OCI-LY7 (cell line): ENCODE measurements around the gene SPARC. TPM values are rescaled to one million over a fixed set of nuclear protein-coding genes. Genes with fewer than 3 reads are reported as not detected.

Experiments
- BruUV-seq: library from RNA; stranded (reverse); fragments of 400-500 nt; replicated peaks from 2 replicates; lab custom pipeline; 2021; lab: Mats Ljungman, UMichigan
- CTCF ChIA-PET: fragments of 300-600 bp; sonication (Branson Sonifier 250); formaldehyde crosslinking; loops from one replicate; lab custom pipeline; 2022; ENCODE audit warnings: antibody characterized with exemption; ENCODE audit not compliant: unreplicated experiment; lab: Charles Lee
- POLR2A ChIA-PET: fragments of 300-600 bp; sonication (Branson Sonifier 250); formaldehyde crosslinking; loops from one replicate; lab custom pipeline; 2022; ENCODE audit warnings: antibody characterized with exemption; lab: Charles Lee
- DNase-seq: peaks from one replicate; pipeline ENCODE4 v3.0.0-alpha.2; 2015; ENCODE audit warnings: low spot score
- H2AFZ ChIP-seq: fragments of 200-600 bp; sonication (generic), shearing (Covaris generic); 2 replicates; pipeline ENCODE4 v1.6.1; 2014; ENCODE audit warnings: mild to moderate bottlenecking, antibody characterized with exemption, low read length, moderate library complexity
- H3K27ac ChIP-seq: fragments of 200-600 bp; sonication (generic); 2 replicates; pipeline ENCODE4 v1.5.1; 2014; ENCODE audit warnings: mixed run types, low read depth, mild to moderate bottlenecking, moderate library complexity, low read length, inconsistent platforms; ENCODE audit not compliant: poor library complexity, severe bottlenecking
- H3K36me3 ChIP-seq: fragments of 200-600 bp; sonication (generic); 2 replicates; pipeline ENCODE4 v1.6.1; 2014; ENCODE audit warnings: mild to moderate bottlenecking, antibody characterized with exemption, low read length, moderate library complexity, mixed read lengths; ENCODE audit not compliant: insufficient read depth
- H3K4me1 ChIP-seq: fragments of 200-600 bp; sonication (generic); 2 replicates; pipeline ENCODE4 v1.5.1; 2014; ENCODE audit warnings: mild to moderate bottlenecking, low read length; ENCODE audit not compliant: insufficient read depth, poor library complexity, severe bottlenecking
- H3K4me2 ChIP-seq: fragments of 200-600 bp; sonication (generic); 2 replicates; pipeline ENCODE4 v1.6.1; 2014; ENCODE audit warnings: mild to moderate bottlenecking, low read length
- H3K4me3 ChIP-seq: fragments of 200-600 bp; sonication (generic); 2 replicates; pipeline ENCODE4 v1.5.1; 2014; ENCODE audit warnings: mild to moderate bottlenecking, low read depth, low read length; ENCODE audit not compliant: poor library complexity, severe bottlenecking
- H3K79me2 ChIP-seq: fragments of 200-600 bp; sonication (generic); 2 replicates; pipeline ENCODE4 v1.6.1; 2016; ENCODE audit warnings: low read depth, mild to moderate bottlenecking, low read length, moderate library complexity, mixed read lengths; ENCODE audit not compliant: insufficient read depth
- H3K9me2 ChIP-seq: fragments of 200-600 bp; sonication (generic); 2 replicates; pipeline ENCODE4 v1.6.1; 2016; ENCODE audit warnings: mild to moderate bottlenecking, low read length, mixed read lengths; ENCODE audit not compliant: insufficient read depth
- H3K9me3 ChIP-seq: fragments of 200-600 bp; sonication (generic); 2 replicates; pipeline ENCODE4 v1.6.1; 2014; ENCODE audit warnings: mild to moderate bottlenecking, mixed run types, low read length, mixed read lengths
- H4K20me1 ChIP-seq: fragments of 200-600 bp; sonication (generic); 2 replicates; pipeline ENCODE4 v1.6.1; 2014; ENCODE audit warnings: mild to moderate bottlenecking, antibody characterized with exemption, low read length, moderate library complexity, mixed read lengths; ENCODE audit not compliant: insufficient read depth
- EZH2phosphoT487 ChIP-seq: fragments of 200-600 bp; sonication (generic); IDR thresholded peaks from 2 replicates; pipeline ENCODE4 v1.6.1; 2018; ENCODE audit warnings: low read depth, borderline replicate concordance, mild to moderate bottlenecking, mixed run types, antibody characterized with exemption, low read length, moderate library complexity, mixed read lengths
- intact Hi-C: fragments of 100-400 bp; cut with micrococcal nuclease; formaldehyde crosslinking; loops from one replicate; pipeline ENCODE4 v1.10.0; 2022; ENCODE audit not compliant: unreplicated experiment
- total RNA-seq, 2 experiments: library from RNA; depleted of rRNA in 1 of 2; stranded (reverse); fragments of >200 nt in 1 of 2; shearing (Covaris generic) in 1 of 2; gene quantifications; 2 replicates each; pipeline ENCODE4 v1.2.3, GENCODE V29; 2014 to 2022
- TF ChIP-seq, protein P1 (sequence below): fragments of 200-600 bp; sonication (generic); conservative IDR thresholded peaks from 2 replicates; pipeline ENCODE4 v1.5.1; 2014; ENCODE audit warnings: mild to moderate bottlenecking, antibody characterized with exemption, low read length, moderate library complexity, mixed read lengths

The SPARC gene
- total RNA-seq, 2 experiments from 2014 or later = 0.89 TPM; not detected in 1

DNA sequence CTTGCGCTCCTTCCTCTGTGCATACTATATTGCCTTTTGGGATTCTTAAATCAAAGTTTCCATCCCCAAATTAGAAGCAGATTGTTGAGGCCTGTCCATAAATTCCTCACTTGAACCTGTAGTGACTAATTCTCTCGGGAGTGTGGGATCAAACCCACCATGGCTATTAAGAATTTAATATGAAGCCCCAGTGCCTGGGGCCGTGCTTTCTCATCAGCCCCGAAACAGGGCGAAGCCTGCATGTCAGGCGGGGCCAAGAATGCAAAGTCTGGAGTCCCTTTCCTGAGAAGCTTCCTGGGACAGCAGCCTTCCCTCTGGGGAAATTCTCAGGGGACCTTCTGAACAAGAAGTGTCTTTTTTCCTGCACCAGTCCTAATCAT is 66.3 kb downstream of the SPARC start:
- BruUV-seq = no TSS peak
- CTCF ChIA-PET = no interaction called here

DNA sequence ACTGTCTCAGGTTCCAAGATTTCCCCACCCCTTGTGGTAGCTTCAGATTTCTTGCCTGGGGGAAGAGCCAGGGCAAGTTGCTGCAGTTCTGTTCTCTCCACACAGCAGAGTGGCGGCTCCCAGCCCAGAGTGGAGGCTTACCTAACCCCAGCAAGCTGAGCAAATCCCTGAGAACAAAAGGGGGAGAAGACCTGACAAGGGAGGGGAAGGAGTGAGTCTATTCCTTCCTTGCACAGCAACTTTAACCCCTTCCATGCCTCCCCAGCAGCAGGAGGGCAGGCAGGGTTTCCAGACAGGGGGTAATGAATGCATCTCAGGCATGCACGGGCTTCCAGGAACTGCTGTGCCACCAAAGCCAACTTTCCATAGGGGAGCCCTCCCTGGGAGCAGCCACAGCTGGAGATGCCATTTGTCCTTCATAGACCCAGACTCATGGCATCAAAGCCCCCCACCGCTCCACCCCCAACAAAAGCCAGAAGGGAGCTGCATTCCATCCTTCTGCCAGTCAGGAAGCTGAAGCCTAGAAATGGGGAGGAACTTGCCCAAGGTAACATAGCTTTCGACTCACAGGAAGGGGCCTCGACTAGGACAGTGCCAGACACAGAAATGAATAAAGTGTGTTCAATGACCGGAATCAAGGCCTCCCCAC is 66.8 kb downstream of the SPARC start:
- Histone ChIP-seq H3K27ac (no peak overlapping the region), H3K4me2 (no peak overlapping the region)
- CTCF ChIA-PET = no interaction called here

More for the DNA sequence above, 66.3 kb downstream of the SPARC start:
- no peaks in the 10 kb centered on the region for H3K9me3 ChIP-seq
- H3K79me2 ChIP-seq = no peaks in the 10 kb centered on the region
- POLR2A ChIA-PET = interaction anchor here (1.0 kb wide), 1 partner anchor 19 kb away, joined by 4 read pairs; no protein-coding TSS in a partner anchor
- no peaks in the 10 kb centered on the region for H4K20me1 ChIP-seq
- intact Hi-C loops = no loop called here
- H3K36me3 ChIP-seq = no peaks in the 10 kb centered on the region
- H3K27ac ChIP-seq = no peak overlapping the region
- H3K4me2 ChIP-seq = no peak overlapping the region
- H2AFZ ChIP-seq = no peak overlapping the region
- TF ChIP-seq EZH2phosphoT487 = no peak
- TF ChIP-seq, protein P1, sequence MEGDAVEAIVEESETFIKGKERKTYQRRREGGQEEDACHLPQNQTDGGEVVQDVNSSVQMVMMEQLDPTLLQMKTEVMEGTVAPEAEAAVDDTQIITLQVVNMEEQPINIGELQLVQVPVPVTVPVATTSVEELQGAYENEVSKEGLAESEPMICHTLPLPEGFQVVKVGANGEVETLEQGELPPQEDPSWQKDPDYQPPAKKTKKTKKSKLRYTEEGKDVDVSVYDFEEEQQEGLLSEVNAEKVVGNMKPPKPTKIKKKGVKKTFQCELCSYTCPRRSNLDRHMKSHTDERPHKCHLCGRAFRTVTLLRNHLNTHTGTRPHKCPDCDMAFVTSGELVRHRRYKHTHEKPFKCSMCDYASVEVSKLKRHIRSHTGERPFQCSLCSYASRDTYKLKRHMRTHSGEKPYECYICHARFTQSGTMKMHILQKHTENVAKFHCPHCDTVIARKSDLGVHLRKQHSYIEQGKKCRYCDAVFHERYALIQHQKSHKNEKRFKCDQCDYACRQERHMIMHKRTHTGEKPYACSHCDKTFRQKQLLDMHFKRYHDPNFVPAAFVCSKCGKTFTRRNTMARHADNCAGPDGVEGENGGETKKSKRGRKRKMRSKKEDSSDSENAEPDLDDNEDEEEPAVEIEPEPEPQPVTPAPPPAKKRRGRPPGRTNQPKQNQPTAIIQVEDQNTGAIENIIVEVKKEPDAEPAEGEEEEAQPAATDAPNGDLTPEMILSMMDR = no peak
- DNase-seq = no peak
- H3K4me3 ChIP-seq = no peak overlapping the region
- H3K9me2 ChIP-seq = no peaks in the 10 kb centered on the region
- H3K4me1 ChIP-seq = no peaks in the 10 kb centered on the region

More for the DNA sequence above, 66.8 kb downstream of the SPARC start:
- H3K79me2 ChIP-seq = no peaks in the 10 kb centered on the region
- no peaks in the 10 kb centered on the region for H3K36me3 ChIP-seq
- no TSS peak for BruUV-seq
- TF ChIP-seq EZH2phosphoT487 = no peak
- TF ChIP-seq, protein P1 = no peak
- no peaks in the 10 kb centered on the region for H4K20me1 ChIP-seq
- POLR2A ChIA-PET = interaction anchor here (1.0 to 1.6 kb wide), 2 partner anchors 10 to 19 kb away, joined by 4 to 5 read pairs; no protein-coding TSS in a partner anchor
- H3K9me3 ChIP-seq = no peaks in the 10 kb centered on the region
- H3K4me1 ChIP-seq = no peaks in the 10 kb centered on the region
- intact Hi-C loops = no loop called here
- H3K4me3 ChIP-seq = no peak overlapping the region
- no peak for DNase-seq
- no peaks in the 10 kb centered on the region for H3K9me2 ChIP-seq
- no peak overlapping the region for H2AFZ ChIP-seq
